HCT116 (cell line): ENCODE results near the gene DCP1A. TPM values are rescaled to one million over a fixed set of nuclear protein-coding genes. Genes with fewer than 3 reads are reported as not detected.

Experiments used
- ATAC-seq: fragments of 200-7000 bp; cut with Tn5 transposase; 2 replicates; pipeline ENCODE4 v1.9.1; 2020; ENCODE audit warnings: mild to moderate bottlenecking, moderate library complexity
- BruUV-seq: library from RNA; stranded (reverse); fragments of 400-500 nt; replicated peaks from 2 replicates; lab custom pipeline; 2021; lab: Mats Ljungman, UMichigan
- CTCF ChIA-PET: fragments of 300-600 bp; sonication (Branson Sonifier 250); formaldehyde crosslinking; loops from one replicate; lab custom pipeline; 2021; ENCODE audit warnings: antibody characterized with exemption; lab: Charles Lee
- POLR2A ChIA-PET: fragments of 300-600, 350-600 bp; sonication (Branson Sonifier 250); formaldehyde crosslinking; loops from one replicate; lab custom pipeline; 2021; ENCODE audit warnings: antibody characterized with exemption; lab: Charles Lee
- RAD21 ChIA-PET, 2 experiments: fragments of 300-600 bp; sonication (Branson Sonifier 250); formaldehyde crosslinking; loops; one replicate each; lab custom pipeline; 2023; ENCODE audit warnings: low total read pairs in 2 of 2; ENCODE audit not compliant: uncharacterized antibody in 2 of 2, unreplicated experiment in 2 of 2, low non-redundant PET in 1 of 2; lab: Charles Lee
- DNase-seq: peaks from one replicate; pipeline ENCODE4 v3.0.0-alpha.2; 2010; ENCODE audit warnings: low read depth, low spot score
- H2AFZ ChIP-seq: fragments of 200-600 bp; shearing (Covaris generic), sonication (generic); 2 replicates; pipeline ENCODE4 v1.6.1; 2017; ENCODE audit warnings: low read depth, mixed run types, mixed read lengths, antibody characterized with exemption, low read length; ENCODE audit not compliant: poor library complexity, severe bottlenecking
- H3K27ac ChIP-seq: 2 replicates; pipeline ENCODE4 v1.5.1; 2012; ENCODE audit warnings: low read depth, low read length
- H3K27me3 ChIP-seq: fragments of 200-600 bp; sonication (generic); 2 replicates; pipeline ENCODE4 v1.6.1; 2016; ENCODE audit warnings: mixed run types, low read length, mixed read lengths; ENCODE audit not compliant: insufficient read depth
- H3K36me3 ChIP-seq, 2 experiments: fragments of 200-500 bp in 1 of 2; fragments of 200-600 bp in 1 of 2; sonication (Bioruptor generic) in 1 of 2; sonication (generic) in 1 of 2; 2 replicates each; pipeline versions ENCODE4 v1.5.1 to v1.6.1; 2014 to 2016; ENCODE audit warnings: low read length in 2 of 2, inconsistent platforms in 1 of 2, mixed read lengths in 1 of 2, mixed run types in 1 of 2; ENCODE audit not compliant: insufficient read depth in 2 of 2, control insufficient read depth in 1 of 2
- H3K4me1 ChIP-seq, 2 experiments: fragments of 200-600 bp in 1 of 2; sonication (generic) in 1 of 2; 2 replicates each; pipeline versions ENCODE4 v1.5.1 to v1.6.1; 2012 to 2017; ENCODE audit warnings: low read length in 2 of 2, inconsistent platforms in 1 of 2, mild to moderate bottlenecking in 1 of 2, mixed read lengths in 1 of 2, mixed run types in 1 of 2, moderate library complexity in 1 of 2; ENCODE audit not compliant: insufficient read depth in 2 of 2, control insufficient read depth in 1 of 2
- H3K4me2 ChIP-seq: fragments of 200-600 bp; sonication (generic); 2 replicates; pipeline ENCODE4 v1.6.1; 2017; ENCODE audit warnings: mixed run types, low read length, mixed read lengths
- H3K4me3 ChIP-seq, 2 experiments: fragments of 200-600 bp in 1 of 2; sonication (generic) in 1 of 2; replicated peaks in 1 of 2; 2 replicates each; pipeline ENCODE4 v1.5.1; 2011 to 2016; ENCODE audit warnings: low read length in 2 of 2, control low read depth in 1 of 2, low read depth in 1 of 2, mild to moderate bottlenecking in 1 of 2, mixed read lengths in 1 of 2, mixed run types in 1 of 2
- H3K79me2 ChIP-seq: fragments of 200-600 bp; sonication (generic); 2 replicates; pipeline ENCODE4 v1.6.1; 2017; ENCODE audit warnings: mild to moderate bottlenecking, mixed run types, low read length, moderate library complexity, mixed read lengths; ENCODE audit not compliant: insufficient read depth
- H3K9ac ChIP-seq: fragments of 200-600 bp; sonication (generic); 2 replicates; pipeline ENCODE4 v1.6.1; 2016; ENCODE audit warnings: low read length, mixed read lengths
- H3K9me2 ChIP-seq: fragments of 200-600 bp; sonication (generic), shearing (Covaris generic); 2 replicates; pipeline ENCODE4 v1.6.1; 2017; ENCODE audit warnings: mixed run types, mild to moderate bottlenecking, moderate library complexity; ENCODE audit not compliant: insufficient read depth
- H3K9me3 ChIP-seq, 2 experiments: fragments of 200-500 bp in 1 of 2; fragments of 200-600 bp in 1 of 2; sonication (Bioruptor generic) in 1 of 2; sonication (generic) in 1 of 2; 2 replicates each; pipeline ENCODE4 v1.6.1; 2014 to 2017; ENCODE audit warnings: low read length in 2 of 2, mixed read lengths in 2 of 2, inconsistent platforms in 1 of 2, low read depth in 1 of 2, mild to moderate bottlenecking in 1 of 2, mixed run types in 1 of 2, moderate library complexity in 1 of 2; ENCODE audit not compliant: control insufficient read depth in 1 of 2, insufficient read depth in 1 of 2
- H4K20me1 ChIP-seq: fragments of 200-600 bp; sonication (generic), shearing (Covaris generic); 2 replicates; pipeline ENCODE4 v1.6.1; 2017; ENCODE audit warnings: mixed run types, mild to moderate bottlenecking, moderate library complexity; ENCODE audit not compliant: insufficient read depth
- CBX3 ChIP-seq: IDR thresholded peaks from 2 replicates; pipeline ENCODE4 v1.6.1; 2012; ENCODE audit warnings: low read depth
- CEBPB ChIP-seq: IDR thresholded peaks from 2 replicates; pipeline ENCODE4 v1.6.1; 2012; ENCODE audit warnings: low read depth
- EGR1 ChIP-seq: IDR thresholded peaks from 2 replicates; pipeline ENCODE4 v1.6.1; 2012; ENCODE audit warnings: low read depth
- ELF1 ChIP-seq: IDR thresholded peaks from 2 replicates; pipeline ENCODE4 v1.6.1; 2012; ENCODE audit warnings: low read depth, borderline replicate concordance
- EZH2phosphoT487 ChIP-seq: fragments of 200-600 bp; IDR thresholded peaks from 2 replicates; pipeline ENCODE4 v1.6.1; 2018; ENCODE audit warnings: antibody characterized with exemption, borderline replicate concordance
- FOSL1 ChIP-seq: IDR thresholded peaks from 2 replicates; pipeline ENCODE4 v1.6.1; 2012; ENCODE audit warnings: low read depth
- POLR2A ChIP-seq: IDR thresholded peaks from 2 replicates; pipeline ENCODE4 v1.7.0; 2011; ENCODE audit warnings: borderline replicate concordance; ENCODE audit not compliant: insufficient read depth, insufficient read length; ENCODE audit errors: extremely low read depth
- POLR2AphosphoS5 ChIP-seq: IDR thresholded peaks from 2 replicates; pipeline ENCODE4 v1.6.1; 2011; ENCODE audit warnings: mild to moderate bottlenecking, low read depth, low read length, moderate library complexity
- REST ChIP-seq: IDR thresholded peaks from 2 replicates; pipeline ENCODE4 v1.6.1; 2012; ENCODE audit warnings: low read depth
- SIN3A ChIP-seq: IDR thresholded peaks from 2 replicates; pipeline ENCODE4 v1.6.1; 2012; ENCODE audit warnings: low read depth
- SP1 ChIP-seq: IDR thresholded peaks from 2 replicates; pipeline ENCODE4 v1.6.1; 2012; ENCODE audit warnings: low read depth
- SRF ChIP-seq: IDR thresholded peaks from 2 replicates; pipeline ENCODE4 v1.6.1; 2012; ENCODE audit warnings: low read depth
- TCF7L2 ChIP-seq: IDR thresholded peaks from 2 replicates; pipeline ENCODE4 v1.7.0; 2011; ENCODE audit warnings: borderline replicate concordance, inconsistent platforms; ENCODE audit not compliant: insufficient read depth, insufficient read length; ENCODE audit errors: extremely low read depth
- YY1 ChIP-seq: IDR thresholded peaks from 2 replicates; pipeline ENCODE4 v1.6.1; 2011; ENCODE audit warnings: low read length, low read depth, moderate library complexity, mild to moderate bottlenecking; ENCODE audit not compliant: insufficient replicate concordance; ENCODE audit errors: extremely low read depth
- ZFX ChIP-seq: fragments of 450-650 bp; IDR thresholded peaks from 2 replicates; pipeline ENCODE4 v1.6.1; 2017
- intact Hi-C: fragments of 100-400 bp; cut with micrococcal nuclease; formaldehyde crosslinking; loops from 2 replicates; pipeline ENCODE4 v1.10.0; 2022
- total RNA-seq: library from RNA; stranded (reverse); gene quantifications from one replicate; pipeline ENCODE4 v1.2.1, GENCODE V29; 2021; ENCODE audit not compliant: unreplicated experiment

Gene DCP1A
- total RNA-seq, 1 experiment from 2014 or later: 33.2 TPM

GRCh38 chr3:53337167-53337940 lies 10.0 kb downstream of the DCP1A start:
- DNase-seq: no peak
- ChIA-PET RAD21 (no interaction called here), CTCF (no interaction called here), POLR2A (no interaction called here)
- no peak overlapping the region for H3K4me3 ChIP-seq
- H2AFZ ChIP-seq: no peak overlapping the region
- H3K4me1 ChIP-seq: no peaks in the 10 kb centered on the region
- ATAC-seq: no peak
- no peaks in the 10 kb centered on the region for H3K9me3 ChIP-seq
- H4K20me1 ChIP-seq: no peaks in the 10 kb centered on the region
- BruUV-seq: no TSS peak
- no peaks in the 10 kb centered on the region for H3K9me2 ChIP-seq
- intact Hi-C loops: no loop called here
- H3K4me2 ChIP-seq: no peak overlapping the region
- no peak overlapping the region for H3K9ac ChIP-seq
- H3K27me3 ChIP-seq: no peaks in the 10 kb centered on the region
- TF ChIP-seq FOSL1: no peak
- TF ChIP-seq SP1: no peak
- TF ChIP-seq CBX3: no peak
- TF ChIP-seq EGR1: no peak
- no peak for TF ChIP-seq TCF7L2
- no peak for TF ChIP-seq POLR2AphosphoS5
- TF ChIP-seq EZH2phosphoT487: no peak
- H3K79me2 ChIP-seq: peaks cover 53% of the 10 kb centered on the region
- H3K27ac ChIP-seq: no peak overlapping the region
- peaks cover 3 to 20% of the 10 kb centered on the region in 2 experiments; a peak in 3 of 4 replicates for H3K36me3 ChIP-seq

GRCh38 chr3:53334742-53335141 lies 12.6 kb downstream of the DCP1A start:
- no peak for ATAC-seq
- TF ChIP-seq EGR1: no peak
- no peak for TF ChIP-seq CEBPB
- no peak for TF ChIP-seq SP1
- TF ChIP-seq SRF: no peak
- TF ChIP-seq TCF7L2: no peak
- no peak for TF ChIP-seq EZH2phosphoT487
- no peak for TF ChIP-seq POLR2A
- no peak for TF ChIP-seq ELF1
- no peak for TF ChIP-seq POLR2AphosphoS5
- no peak for TF ChIP-seq ZFX
- no peak for TF ChIP-seq FOSL1
- TF ChIP-seq REST: no peak
- TF ChIP-seq YY1: no peak
- TF ChIP-seq SIN3A: no peak

More at GRCh38 chr3:53334742-53335141, 12.6 kb downstream of the DCP1A start:
- Histone ChIP-seq H3K9ac (no peak overlapping the region), H3K27me3 (no peaks in the 10 kb centered on the region), H2AFZ (no peak overlapping the region), H3K79me2 (peaks cover 50% of the 10 kb centered on the region), H3K9me2 (no peaks in the 10 kb centered on the region), H3K4me3 (no peak overlapping the region), H3K27ac (no peak overlapping the region), H4K20me1 (no peaks in the 10 kb centered on the region), H3K36me3 (peaks cover 7 to 10% of the 10 kb centered on the region in 2 experiments; a peak in 3 of 4 replicates), H3K9me3 (no peaks in the 10 kb centered on the region), H3K4me2 (no peak overlapping the region), H3K4me1 (no peaks in the 10 kb centered on the region)
- RAD21 ChIA-PET: no interaction called here
- CTCF ChIA-PET: no interaction called here
- BruUV-seq: no TSS peak
- no peak for DNase-seq
- POLR2A ChIA-PET: no interaction called here
- intact Hi-C loops: no loop called here
